ENCODE measurements around the gene HDLBP. TPM values are rescaled to one million over a fixed set of nuclear protein-coding genes. Genes with fewer than 3 reads are reported as not detected.

The HDLBP gene
- total and polyA plus RNA-seq, 2 experiments from 2014 or later: 230 to 306 TPM

DNA sequence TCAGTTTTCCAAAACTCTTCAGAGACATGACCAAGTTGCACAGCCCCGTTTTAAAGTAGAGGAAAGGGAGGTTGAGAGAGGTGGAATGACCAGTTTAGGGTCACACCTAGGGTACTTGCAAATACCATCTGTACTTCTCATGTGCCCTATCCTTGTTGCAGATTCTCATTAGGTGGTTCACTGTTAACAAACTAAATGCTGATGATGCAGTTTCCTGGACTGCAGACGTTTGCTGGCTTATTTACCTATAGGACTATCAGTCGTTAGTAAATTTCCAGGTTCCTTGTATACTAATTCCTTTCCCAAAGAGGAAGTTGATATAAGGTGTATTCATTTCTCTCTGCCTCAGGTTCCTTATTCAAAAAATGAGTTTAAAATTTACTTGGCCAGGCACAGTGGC, 42.1 kb upstream of the HDLBP start:
- peaks cover 2% of the 10 kb centered on the region; the same call in 1 of the 2 replicates for H3K36me3 ChIP-seq (ENCODE audit: insufficient read depth)
- H3K27me3 ChIP-seq (ENCODE audit: insufficient read depth): no peaks in the 10 kb centered on the region
- H2AFZ ChIP-seq: no peak overlapping the region
- H3K27ac ChIP-seq (ENCODE audit: low read depth): no peak overlapping the region
- no peaks in the 10 kb centered on the region for H3K9me3 Mint-ChIP-seq
- H3K4me2 ChIP-seq: peak overlapping the region; percentile 92
- peak overlapping the region; percentile 70 for H3K4me3 Mint-ChIP-seq
- no peaks in the 10 kb centered on the region for H3K9me2 ChIP-seq (ENCODE audit: insufficient read depth)
- DNase-seq (ENCODE audit: low spot score) (no peak), ATAC-seq (no peak)
- peaks cover 32% of the 10 kb centered on the region for H4K20me1 ChIP-seq (replicated peaks; ENCODE audit: insufficient read depth)
- peaks cover 7% of the 10 kb centered on the region for H3K4me1 ChIP-seq (ENCODE audit: insufficient read depth)
- TF ChIP-seq CREB1 (CRISPR knock-in tag; IDR thresholded peaks at IDR 0.05; ENCODE audit: low read depth) (no peak), POLR2AphosphoS5 (IDR thresholded peaks at IDR 0.05; ENCODE audit: low read depth) (no peak), EZH2 (IDR thresholded peaks at IDR 0.05; ENCODE audit: low read depth, unreplicated experiment) (no peak), ZNF331 (CRISPR knock-in tag; IDR thresholded peaks at IDR 0.05; ENCODE audit: low read depth) (no peak), ZNF114 (CRISPR knock-in tag; IDR thresholded peaks at IDR 0.05) (no peak), JUNB (IDR thresholded peaks at IDR 0.05; ENCODE audit: unreplicated experiment) (no peak), NANOG (IDR thresholded peaks at IDR 0.05; ENCODE audit: borderline replicate concordance) (no peak), STAT1 (IDR thresholded peaks at IDR 0.05; ENCODE audit: unreplicated experiment) (no peak), EZH2phosphoT487 (IDR thresholded peaks at IDR 0.05; ENCODE audit: unreplicated experiment) (no peak)
- TF ChIP-seq, protein P1, sequence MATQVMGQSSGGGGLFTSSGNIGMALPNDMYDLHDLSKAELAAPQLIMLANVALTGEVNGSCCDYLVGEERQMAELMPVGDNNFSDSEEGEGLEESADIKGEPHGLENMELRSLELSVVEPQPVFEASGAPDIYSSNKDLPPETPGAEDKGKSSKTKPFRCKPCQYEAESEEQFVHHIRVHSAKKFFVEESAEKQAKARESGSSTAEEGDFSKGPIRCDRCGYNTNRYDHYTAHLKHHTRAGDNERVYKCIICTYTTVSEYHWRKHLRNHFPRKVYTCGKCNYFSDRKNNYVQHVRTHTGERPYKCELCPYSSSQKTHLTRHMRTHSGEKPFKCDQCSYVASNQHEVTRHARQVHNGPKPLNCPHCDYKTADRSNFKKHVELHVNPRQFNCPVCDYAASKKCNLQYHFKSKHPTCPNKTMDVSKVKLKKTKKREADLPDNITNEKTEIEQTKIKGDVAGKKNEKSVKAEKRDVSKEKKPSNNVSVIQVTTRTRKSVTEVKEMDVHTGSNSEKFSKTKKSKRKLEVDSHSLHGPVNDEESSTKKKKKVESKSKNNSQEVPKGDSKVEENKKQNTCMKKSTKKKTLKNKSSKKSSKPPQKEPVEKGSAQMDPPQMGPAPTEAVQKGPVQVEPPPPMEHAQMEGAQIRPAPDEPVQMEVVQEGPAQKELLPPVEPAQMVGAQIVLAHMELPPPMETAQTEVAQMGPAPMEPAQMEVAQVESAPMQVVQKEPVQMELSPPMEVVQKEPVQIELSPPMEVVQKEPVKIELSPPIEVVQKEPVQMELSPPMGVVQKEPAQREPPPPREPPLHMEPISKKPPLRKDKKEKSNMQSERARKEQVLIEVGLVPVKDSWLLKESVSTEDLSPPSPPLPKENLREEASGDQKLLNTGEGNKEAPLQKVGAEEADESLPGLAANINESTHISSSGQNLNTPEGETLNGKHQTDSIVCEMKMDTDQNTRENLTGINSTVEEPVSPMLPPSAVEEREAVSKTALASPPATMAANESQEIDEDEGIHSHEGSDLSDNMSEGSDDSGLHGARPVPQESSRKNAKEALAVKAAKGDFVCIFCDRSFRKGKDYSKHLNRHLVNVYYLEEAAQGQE (IDR thresholded peaks at IDR 0.05; ENCODE audit: unreplicated experiment): no peak
- TF ChIP-seq, protein P2, sequence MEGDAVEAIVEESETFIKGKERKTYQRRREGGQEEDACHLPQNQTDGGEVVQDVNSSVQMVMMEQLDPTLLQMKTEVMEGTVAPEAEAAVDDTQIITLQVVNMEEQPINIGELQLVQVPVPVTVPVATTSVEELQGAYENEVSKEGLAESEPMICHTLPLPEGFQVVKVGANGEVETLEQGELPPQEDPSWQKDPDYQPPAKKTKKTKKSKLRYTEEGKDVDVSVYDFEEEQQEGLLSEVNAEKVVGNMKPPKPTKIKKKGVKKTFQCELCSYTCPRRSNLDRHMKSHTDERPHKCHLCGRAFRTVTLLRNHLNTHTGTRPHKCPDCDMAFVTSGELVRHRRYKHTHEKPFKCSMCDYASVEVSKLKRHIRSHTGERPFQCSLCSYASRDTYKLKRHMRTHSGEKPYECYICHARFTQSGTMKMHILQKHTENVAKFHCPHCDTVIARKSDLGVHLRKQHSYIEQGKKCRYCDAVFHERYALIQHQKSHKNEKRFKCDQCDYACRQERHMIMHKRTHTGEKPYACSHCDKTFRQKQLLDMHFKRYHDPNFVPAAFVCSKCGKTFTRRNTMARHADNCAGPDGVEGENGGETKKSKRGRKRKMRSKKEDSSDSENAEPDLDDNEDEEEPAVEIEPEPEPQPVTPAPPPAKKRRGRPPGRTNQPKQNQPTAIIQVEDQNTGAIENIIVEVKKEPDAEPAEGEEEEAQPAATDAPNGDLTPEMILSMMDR (conservative IDR thresholded peaks at IDR 0.05; ENCODE audit: low read depth in 2 of 2): no peak
- TF ChIP-seq, protein P3, sequence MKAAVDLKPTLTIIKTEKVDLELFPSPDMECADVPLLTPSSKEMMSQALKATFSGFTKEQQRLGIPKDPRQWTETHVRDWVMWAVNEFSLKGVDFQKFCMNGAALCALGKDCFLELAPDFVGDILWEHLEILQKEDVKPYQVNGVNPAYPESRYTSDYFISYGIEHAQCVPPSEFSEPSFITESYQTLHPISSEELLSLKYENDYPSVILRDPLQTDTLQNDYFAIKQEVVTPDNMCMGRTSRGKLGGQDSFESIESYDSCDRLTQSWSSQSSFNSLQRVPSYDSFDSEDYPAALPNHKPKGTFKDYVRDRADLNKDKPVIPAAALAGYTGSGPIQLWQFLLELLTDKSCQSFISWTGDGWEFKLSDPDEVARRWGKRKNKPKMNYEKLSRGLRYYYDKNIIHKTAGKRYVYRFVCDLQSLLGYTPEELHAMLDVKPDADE (IDR thresholded peaks at IDR 0.05): no peak
- TF ChIP-seq, protein P4, sequence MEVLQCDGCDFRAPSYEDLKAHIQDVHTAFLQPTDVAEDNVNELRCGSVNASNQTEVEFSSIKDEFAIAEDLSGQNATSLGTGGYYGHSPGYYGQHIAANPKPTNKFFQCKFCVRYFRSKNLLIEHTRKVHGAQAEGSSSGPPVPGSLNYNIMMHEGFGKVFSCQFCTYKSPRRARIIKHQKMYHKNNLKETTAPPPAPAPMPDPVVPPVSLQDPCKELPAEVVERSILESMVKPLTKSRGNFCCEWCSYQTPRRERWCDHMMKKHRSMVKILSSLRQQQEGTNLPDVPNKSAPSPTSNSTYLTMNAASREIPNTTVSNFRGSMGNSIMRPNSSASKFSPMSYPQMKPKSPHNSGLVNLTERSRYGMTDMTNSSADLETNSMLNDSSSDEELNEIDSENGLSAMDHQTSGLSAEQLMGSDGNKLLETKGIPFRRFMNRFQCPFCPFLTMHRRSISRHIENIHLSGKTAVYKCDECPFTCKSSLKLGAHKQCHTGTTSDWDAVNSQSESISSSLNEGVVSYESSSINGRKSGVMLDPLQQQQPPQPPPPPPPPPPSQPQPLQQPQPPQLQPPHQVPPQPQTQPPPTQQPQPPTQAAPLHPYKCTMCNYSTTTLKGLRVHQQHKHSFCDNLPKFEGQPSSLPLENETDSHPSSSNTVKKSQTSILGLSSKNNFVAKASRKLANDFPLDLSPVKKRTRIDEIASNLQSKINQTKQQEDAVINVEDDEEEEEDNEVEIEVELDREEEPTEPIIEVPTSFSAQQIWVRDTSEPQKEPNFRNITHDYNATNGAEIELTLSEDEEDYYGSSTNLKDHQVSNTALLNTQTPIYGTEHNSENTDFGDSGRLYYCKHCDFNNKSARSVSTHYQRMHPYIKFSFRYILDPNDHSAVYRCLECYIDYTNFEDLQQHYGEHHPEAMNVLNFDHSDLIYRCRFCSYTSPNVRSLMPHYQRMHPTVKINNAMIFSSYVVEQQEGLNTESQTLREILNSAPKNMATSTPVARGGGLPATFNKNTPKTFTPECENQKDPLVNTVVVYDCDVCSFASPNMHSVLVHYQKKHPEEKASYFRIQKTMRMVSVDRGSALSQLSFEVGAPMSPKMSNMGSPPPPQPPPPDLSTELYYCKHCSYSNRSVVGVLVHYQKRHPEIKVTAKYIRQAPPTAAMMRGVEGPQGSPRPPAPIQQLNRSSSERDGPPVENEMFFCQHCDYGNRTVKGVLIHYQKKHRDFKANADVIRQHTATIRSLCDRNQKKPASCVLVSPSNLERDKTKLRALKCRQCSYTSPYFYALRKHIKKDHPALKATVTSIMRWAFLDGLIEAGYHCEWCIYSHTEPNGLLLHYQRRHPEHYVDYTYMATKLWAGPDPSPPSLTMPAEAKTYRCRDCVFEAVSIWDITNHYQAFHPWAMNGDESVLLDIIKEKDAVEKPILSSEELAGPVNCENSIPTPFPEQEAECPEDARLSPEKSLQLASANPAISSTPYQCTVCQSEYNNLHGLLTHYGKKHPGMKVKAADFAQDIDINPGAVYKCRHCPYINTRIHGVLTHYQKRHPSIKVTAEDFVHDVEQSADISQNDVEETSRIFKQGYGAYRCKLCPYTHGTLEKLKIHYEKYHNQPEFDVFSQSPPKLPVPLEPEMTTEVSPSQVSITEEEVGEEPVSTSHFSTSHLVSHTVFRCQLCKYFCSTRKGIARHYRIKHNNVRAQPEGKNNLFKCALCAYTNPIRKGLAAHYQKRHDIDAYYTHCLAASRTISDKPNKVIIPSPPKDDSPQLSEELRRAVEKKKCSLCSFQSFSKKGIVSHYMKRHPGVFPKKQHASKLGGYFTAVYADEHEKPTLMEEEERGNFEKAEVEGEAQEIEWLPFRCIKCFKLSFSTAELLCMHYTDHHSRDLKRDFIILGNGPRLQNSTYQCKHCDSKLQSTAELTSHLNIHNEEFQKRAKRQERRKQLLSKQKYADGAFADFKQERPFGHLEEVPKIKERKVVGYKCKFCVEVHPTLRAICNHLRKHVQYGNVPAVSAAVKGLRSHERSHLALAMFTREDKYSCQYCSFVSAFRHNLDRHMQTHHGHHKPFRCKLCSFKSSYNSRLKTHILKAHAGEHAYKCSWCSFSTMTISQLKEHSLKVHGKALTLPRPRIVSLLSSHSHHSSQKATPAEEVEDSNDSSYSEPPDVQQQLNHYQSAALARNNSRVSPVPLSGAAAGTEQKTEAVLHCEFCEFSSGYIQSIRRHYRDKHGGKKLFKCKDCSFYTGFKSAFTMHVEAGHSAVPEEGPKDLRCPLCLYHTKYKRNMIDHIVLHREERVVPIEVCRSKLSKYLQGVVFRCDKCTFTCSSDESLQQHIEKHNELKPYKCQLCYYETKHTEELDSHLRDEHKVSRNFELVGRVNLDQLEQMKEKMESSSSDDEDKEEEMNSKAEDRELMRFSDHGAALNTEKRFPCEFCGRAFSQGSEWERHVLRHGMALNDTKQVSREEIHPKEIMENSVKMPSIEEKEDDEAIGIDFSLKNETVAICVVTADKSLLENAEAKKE (CRISPR knock-in tag; IDR thresholded peaks at IDR 0.05): no peak
- H3K4me3 ChIP-seq: peak overlapping the region; percentile 88
- H3K79me2 ChIP-seq (replicated peaks; ENCODE audit: insufficient read depth): peaks cover 57% of the 10 kb centered on the region
- peaks cover 6% of the 10 kb centered on the region for H3K27me3 Mint-ChIP-seq (ENCODE audit: insufficient read depth, low read depth, poor library complexity)
- H3K36me3 Mint-ChIP-seq (ENCODE audit: low read depth): peaks cover 21% of the 10 kb centered on the region
- H3K4me1 Mint-ChIP-seq: peaks cover 36% of the 10 kb centered on the region
- no peak overlapping the region for H3K27ac Mint-ChIP-seq
- no peaks in the 10 kb centered on the region for H3F3A ChIP-seq (replicated peaks; ENCODE audit: low read depth)
